NCI-H69 (cell line): ENCODE measurements around the gene HHEX.
"Not testable (repeated sequence)": the region's sequence is repeated elsewhere in the genome, so short reads cannot be mapped to it uniquely, and the experiment has no call there.

Experiments used
- DNase-seq: peaks from one replicate; lab custom pipeline; 2025; lab: John Stamatoyannopoulos, UW

HHEX gene

DNA sequence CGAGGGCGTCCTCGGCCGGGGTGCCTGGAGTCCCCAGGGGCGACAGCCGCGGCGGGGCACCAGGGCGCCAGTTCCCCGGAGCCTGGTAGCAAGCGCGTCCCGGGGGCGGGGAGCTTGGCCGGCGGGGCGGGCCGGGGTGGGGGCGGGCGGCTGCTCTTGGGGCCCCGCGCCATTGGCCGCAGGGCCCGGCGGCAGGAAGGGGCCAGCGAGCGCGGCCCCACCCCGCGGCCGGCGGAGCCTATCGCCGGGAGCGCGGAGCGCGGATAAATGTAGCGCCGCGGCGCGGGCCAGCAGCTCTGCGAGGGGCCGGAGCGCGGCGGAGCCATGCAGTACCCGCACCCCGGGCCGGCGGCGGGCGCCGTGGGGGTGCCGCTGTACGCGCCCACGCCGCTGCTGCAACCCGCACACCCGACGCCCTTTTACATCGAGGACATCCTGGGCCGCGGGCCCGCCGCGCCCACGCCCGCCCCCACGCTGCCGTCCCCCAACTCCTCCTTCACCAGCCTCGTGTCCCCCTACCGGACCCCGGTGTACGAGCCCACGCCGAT is at the start of gene HHEX:
Gene HHEX (plus strand): TSS at position 293 of the 548 bp plus-strand sequence. CDS start 32 bp downstream, at position 325.
- DNase-seq = peak; percentile 86

GRCh38 chr10:92640107-92640506 is 49.6 kb upstream of the HHEX start:
- no peak for DNase-seq

DNA sequence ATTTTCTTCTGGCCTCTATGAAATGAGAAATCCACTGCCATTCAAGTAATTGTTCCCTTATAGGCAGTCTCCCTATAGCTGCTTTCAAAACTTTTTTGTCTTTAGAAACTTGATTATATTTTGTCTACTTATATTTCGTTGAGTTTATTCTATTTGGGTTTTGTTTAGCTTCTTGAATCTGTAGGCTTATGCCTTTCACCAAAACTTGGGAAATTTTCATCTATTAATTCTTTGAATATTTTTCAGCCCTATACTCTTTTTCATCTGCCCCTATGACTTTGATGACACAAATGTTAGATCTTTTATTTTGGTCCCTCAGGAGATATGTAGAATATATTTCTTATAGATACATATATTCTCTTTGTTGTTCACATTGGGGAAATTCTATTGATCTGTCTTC is 48.3 kb upstream of the HHEX start:
- DNase-seq = no peak

DNA sequence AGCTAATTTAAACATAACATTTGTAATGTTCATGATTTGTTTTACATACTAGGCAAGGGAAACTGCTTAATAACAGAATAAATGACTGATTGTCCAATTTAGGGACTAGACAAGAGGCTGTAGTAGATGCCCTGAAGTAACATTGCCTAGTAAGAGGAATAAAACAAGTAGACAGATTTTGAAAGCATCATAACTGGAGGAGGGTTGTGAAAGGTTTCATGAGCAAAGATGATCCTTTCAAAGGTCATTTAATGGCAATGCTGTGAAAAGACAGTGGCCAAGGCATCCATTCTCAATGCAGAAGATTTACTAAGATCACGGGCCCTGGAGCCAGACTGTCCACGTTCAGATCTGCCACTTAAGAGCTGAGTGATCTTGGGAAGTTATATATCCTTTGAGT is 44.8 kb upstream of the HHEX start:
- DNase-seq = no peak

GRCh38 chr10:92650864-92651263 is 38.9 kb upstream of the HHEX start:
- not testable (repeated sequence) for DNase-seq

- no peak for DNase-seq
Observed at GRCh38 chr10:92655426-92655825, 34.3 kb upstream of the HHEX start.

DNA sequence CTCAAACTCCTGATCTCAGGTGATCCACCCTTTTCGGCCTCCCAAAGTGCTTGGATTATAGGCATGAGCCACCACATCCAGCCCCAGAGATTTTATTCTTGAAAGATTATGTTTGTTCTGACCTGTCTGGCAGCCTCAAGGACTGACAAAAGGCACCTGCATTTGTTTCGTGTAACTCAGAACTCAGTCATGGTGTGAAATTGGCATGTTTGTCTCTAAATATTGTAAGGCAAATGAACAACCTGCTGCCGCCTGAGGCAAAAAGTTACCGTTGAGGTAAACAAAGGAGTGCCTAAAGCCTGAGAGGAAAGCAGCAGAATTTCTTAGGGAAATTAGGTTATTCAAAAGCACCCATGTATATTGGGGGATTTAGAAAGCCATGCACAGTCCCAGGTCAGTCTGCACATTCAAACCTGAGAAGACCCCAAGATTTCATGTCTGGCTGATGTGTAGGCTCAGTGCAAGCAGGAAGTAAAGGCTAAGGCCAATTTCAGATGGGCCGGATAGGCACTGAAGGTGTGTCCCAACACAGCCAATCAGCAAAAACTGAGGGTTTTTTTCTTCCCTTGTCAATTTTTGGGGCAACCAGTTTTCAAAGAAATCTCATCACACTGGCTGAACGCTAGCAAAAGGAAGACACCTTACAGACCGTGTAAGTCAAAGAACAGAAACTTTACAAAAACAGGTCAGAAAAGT is 33.3 kb upstream of the HHEX start:
- no peak for DNase-seq

DNA sequence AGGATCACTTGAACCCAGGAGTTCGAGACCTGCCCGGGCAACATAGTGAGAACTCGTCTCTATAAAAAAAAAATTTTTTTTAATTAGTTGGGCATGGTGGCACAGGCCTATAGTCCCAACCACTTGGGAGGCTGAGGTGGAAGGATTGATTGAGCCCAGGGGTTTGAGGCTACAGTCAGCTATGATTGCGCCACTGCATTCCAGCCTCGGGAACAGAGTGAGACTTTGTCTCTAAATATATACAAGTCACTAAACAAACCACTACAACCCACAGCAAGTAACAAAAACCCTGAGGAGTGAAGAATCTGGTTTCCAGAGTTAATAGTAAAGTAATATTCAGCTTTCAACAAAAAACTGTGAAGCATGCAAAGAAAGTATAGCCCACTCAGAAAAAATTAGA is 32.7 kb upstream of the HHEX start:
- DNase-seq = no peak

GRCh38 chr10:92662848-92663247 is 26.9 kb upstream of the HHEX start:
- DNase-seq = no peak

DNA sequence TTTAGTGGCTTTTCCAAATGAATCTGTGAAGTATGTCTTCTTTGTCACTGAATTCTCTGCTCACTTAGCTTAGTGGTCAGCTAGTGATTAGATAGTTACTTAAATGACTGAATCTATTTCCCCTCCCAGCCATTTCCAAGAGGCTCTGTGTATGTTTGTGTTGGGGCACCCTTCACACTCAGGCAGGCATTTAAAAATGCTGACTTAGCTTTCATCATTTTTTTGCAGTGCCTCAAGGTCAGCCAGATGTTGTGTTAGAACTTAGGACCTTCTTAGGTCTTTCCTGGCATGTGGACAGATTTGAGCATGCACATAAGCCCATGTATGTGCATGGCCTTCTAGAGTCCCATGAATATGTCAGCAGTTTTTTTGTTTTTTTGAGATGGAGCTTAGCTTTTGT is 25.4 kb upstream of the HHEX start:
- no peak for DNase-seq

DNA sequence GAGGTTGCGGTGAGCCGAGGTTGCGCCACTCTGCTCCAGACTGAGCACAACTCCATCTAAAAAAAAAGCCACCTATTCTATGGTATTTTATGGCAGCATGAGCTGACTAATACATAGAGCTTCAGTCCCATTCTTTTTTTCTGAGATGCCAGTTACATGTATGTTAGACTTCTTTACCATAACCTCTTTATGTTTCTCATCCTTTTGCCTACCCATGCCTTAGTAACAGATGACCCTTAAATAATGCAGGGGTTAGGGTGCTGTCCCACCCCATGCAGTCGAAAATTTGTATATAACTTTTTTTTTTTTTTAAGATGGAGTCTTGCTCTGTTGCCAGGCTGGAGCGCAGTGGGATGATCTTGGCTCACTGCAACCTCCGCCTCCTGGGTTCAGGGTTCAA is 22.7 kb upstream of the HHEX start:
- no peak for DNase-seq

- DNase-seq = no peak
Observed at GRCh38 chr10:92677708-92678107, 12.0 kb upstream of the HHEX start.

- DNase-seq = no peak
Observed at GRCh38 chr10:92678206-92678605, 11.5 kb upstream of the HHEX start.

GRCh38 chr10:92681306-92681834 is 8.4 kb upstream of the HHEX start:
- no peak for DNase-seq

DNA sequence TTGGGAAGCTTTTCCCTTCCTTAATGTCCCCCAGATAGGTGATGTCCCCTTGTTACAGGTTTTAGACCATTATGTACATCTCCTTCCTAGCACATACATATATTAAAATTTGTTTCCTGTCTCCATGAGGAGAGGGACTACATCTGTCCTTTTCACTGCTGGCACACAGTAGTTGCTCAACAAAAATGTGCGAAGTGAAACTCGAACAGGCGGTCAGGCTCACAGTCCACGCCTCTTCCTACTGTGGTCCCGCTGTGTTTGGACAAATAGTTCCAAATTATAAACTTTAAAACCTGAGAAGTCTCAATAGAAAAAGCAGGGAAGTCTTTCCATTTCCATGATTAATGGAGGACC is 1.2 kb upstream of the HHEX start:
- DNase-seq = no peak

GRCh38 chr10:92688927-92689662 is 660 bp upstream of the HHEX start:
- DNase-seq = peak; percentile 63

DNA sequence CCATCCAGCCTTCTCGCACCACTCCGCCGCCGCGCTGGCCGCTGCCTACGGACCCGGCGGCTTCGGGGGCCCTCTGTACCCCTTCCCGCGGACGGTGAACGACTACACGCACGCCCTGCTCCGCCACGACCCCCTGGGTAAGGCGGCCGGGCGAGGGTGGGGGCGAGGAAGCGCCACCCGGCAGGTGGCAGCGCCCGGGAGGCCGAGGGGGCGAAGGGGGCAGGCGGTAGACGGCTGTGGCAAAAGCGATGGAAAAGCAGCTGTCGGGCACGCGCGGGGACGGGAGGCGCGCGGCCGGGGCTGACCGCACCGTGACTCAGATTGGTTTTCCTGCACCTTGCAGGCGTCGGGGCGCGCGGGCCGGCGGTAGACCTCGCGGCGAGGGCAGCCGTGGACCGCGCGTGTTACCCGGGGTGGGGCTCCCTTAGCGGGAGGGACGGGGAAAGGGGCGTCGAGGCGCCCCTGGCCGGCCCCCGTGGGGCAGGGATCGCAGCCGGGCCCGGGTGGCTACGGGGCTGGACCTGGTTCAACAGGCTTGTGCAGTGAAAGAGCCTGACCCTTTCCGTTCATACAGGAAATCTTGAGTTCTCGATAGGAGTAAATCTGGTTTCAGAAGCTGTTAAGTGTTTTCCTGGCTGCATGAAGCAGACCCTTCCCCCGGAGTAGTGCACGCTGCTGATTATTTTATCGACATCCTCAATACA is 608 bp downstream of the HHEX start:
- DNase-seq = peak; percentile 67

DNA sequence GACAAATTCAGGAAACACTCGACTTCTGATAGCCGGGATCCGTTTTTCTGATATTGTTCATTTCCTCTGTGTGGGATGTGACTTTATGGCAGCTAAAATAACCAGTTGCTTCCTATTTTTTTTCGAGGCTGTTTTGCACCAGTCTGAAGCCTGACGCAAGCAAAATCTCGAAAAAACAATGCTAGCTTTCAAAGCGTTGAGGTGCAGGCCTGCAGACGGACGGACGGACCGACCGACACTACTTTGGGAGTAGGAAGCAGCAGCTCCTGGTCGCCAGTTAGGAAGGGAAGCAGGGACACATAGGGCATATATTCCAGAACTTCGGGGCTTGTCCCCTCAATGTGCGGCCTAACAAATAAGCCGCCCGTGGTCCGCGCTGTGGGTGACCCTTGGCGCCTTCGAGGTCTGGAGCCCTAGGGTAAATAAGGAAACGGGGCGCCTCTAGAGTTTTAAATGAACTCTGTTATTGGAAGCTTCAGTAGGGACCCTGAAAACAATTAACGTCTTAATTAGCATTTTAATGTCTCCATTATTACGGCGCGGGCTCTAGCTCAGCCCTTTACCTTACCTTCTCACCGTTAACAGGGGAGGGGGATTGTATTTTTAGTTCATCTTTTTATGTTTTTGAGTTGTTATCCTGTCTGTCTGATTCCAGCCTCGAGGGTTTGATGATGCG is 1.3 kb downstream of the HHEX start:
- DNase-seq = peak; percentile 2

GRCh38 chr10:92691591-92692079 is 1.9 kb downstream of the HHEX start:
- DNase-seq = no peak

GRCh38 chr10:92692080-92692671 is 2.4 kb downstream of the HHEX start:
- peak; percentile 67 for DNase-seq
